ENCODE results near the gene DNAJB9.

Gene DNAJB9

GRCh38 chr7:108561047-108561619 lies 8.5 kb upstream of the DNAJB9 start:
- no peak overlapping the region for H3K27ac ChIP-seq (ENCODE audit: insufficient read depth, low read length, poor library complexity, severe bottlenecking)
- no peak for DNase-seq

GRCh38 chr7:108565987-108566386 lies 3.7 kb upstream of the DNAJB9 start:
- Histone ChIP-seq H3K36me3 (ENCODE audit: control insufficient read depth, insufficient read depth, low read length) (peaks cover 10% of the 10 kb centered on the region), H3K9me3 (ENCODE audit: control insufficient read depth, low read length) (no peaks in the 10 kb centered on the region), H3K27me3 (replicated peaks; ENCODE audit: control insufficient read depth, insufficient read depth, low read length, poor library complexity, severe bottlenecking) (no peaks in the 10 kb centered on the region), H3K4me1 (ENCODE audit: control insufficient read depth, insufficient read depth, low read length, poor library complexity, severe bottlenecking) (peaks cover 10% of the 10 kb centered on the region), H3K27ac (ENCODE audit: insufficient read depth, low read length, poor library complexity, severe bottlenecking) (no peak overlapping the region), H3K4me3 (ENCODE audit: insufficient read depth, low read depth, low read length, poor library complexity, severe bottlenecking) (no peak overlapping the region)
- DNase-seq, result no peak

More at GRCh38 chr7:108561047-108561619, 8.5 kb upstream of the DNAJB9 start:
- Histone ChIP-seq H3K27me3 (replicated peaks; ENCODE audit: control insufficient read depth, insufficient read depth, low read length, poor library complexity, severe bottlenecking) (no peaks in the 10 kb centered on the region), H3K4me3 (ENCODE audit: insufficient read depth, low read depth, low read length, poor library complexity, severe bottlenecking) (no peak overlapping the region), H3K36me3 (ENCODE audit: control insufficient read depth, insufficient read depth, low read length) (peaks cover 10% of the 10 kb centered on the region), H3K4me1 (ENCODE audit: control insufficient read depth, insufficient read depth, low read length, poor library complexity, severe bottlenecking) (no peaks in the 10 kb centered on the region), H3K9me3 (ENCODE audit: control insufficient read depth, low read length) (peaks cover 7% of the 10 kb centered on the region)

- H3K4me1 ChIP-seq (ENCODE audit: control insufficient read depth, insufficient read depth, low read length, poor library complexity, severe bottlenecking), result peaks cover 15% of the 10 kb centered on the region
- H3K27ac ChIP-seq (ENCODE audit: insufficient read depth, low read length, poor library complexity, severe bottlenecking), result peak overlapping the region; percentile 99
- H3K36me3 ChIP-seq (ENCODE audit: control insufficient read depth, insufficient read depth, low read length), result peaks cover 21% of the 10 kb centered on the region
- H3K27me3 ChIP-seq (replicated peaks; ENCODE audit: control insufficient read depth, insufficient read depth, low read length, poor library complexity, severe bottlenecking), result no peaks in the 10 kb centered on the region
- DNase-seq, result no peak
- H3K9me3 ChIP-seq (ENCODE audit: control insufficient read depth, low read length), result no peaks in the 10 kb centered on the region
- H3K4me3 ChIP-seq (ENCODE audit: insufficient read depth, low read depth, low read length, poor library complexity, severe bottlenecking), result peak overlapping the region; percentile 75
These were observed 783 bp upstream of the DNAJB9 start for GRCh38 chr7:108568801-108569380.

- H3K36me3 ChIP-seq (ENCODE audit: control insufficient read depth, insufficient read depth, low read length), result peaks cover 23% of the 10 kb centered on the region
- peaks cover 15% of the 10 kb centered on the region for H3K4me1 ChIP-seq (ENCODE audit: control insufficient read depth, insufficient read depth, low read length, poor library complexity, severe bottlenecking)
- peak overlapping the region; percentile 75 for H3K4me3 ChIP-seq (ENCODE audit: insufficient read depth, low read depth, low read length, poor library complexity, severe bottlenecking)
- no peaks in the 10 kb centered on the region for H3K27me3 ChIP-seq (replicated peaks; ENCODE audit: control insufficient read depth, insufficient read depth, low read length, poor library complexity, severe bottlenecking)
- no peaks in the 10 kb centered on the region for H3K9me3 ChIP-seq (ENCODE audit: control insufficient read depth, low read length)
- DNase-seq, result peak; percentile 23 to 42 (median 42)
- H3K27ac ChIP-seq (ENCODE audit: insufficient read depth, low read length, poor library complexity, severe bottlenecking), result peak overlapping the region; percentile 99
These were observed 577 bp downstream of the DNAJB9 start for GRCh38 chr7:108570146-108570755.

GRCh38 chr7:108572480-108572879 lies 2.8 kb downstream of the DNAJB9 start:
- Histone ChIP-seq H3K27ac (ENCODE audit: insufficient read depth, low read length, poor library complexity, severe bottlenecking) (no peak overlapping the region), H3K27me3 (replicated peaks; ENCODE audit: control insufficient read depth, insufficient read depth, low read length, poor library complexity, severe bottlenecking) (no peaks in the 10 kb centered on the region), H3K4me1 (ENCODE audit: control insufficient read depth, insufficient read depth, low read length, poor library complexity, severe bottlenecking) (peaks cover 15% of the 10 kb centered on the region), H3K4me3 (ENCODE audit: insufficient read depth, low read depth, low read length, poor library complexity, severe bottlenecking) (no peak overlapping the region), H3K9me3 (ENCODE audit: control insufficient read depth, low read length) (no peaks in the 10 kb centered on the region), H3K36me3 (ENCODE audit: control insufficient read depth, insufficient read depth, low read length) (peaks cover 26% of the 10 kb centered on the region)
- DNase-seq, result no peak

GRCh38 chr7:108575156-108575555 lies 5.5 kb downstream of the DNAJB9 start:
- Histone ChIP-seq H3K9me3 (ENCODE audit: control insufficient read depth, low read length) (no peaks in the 10 kb centered on the region), H3K36me3 (ENCODE audit: control insufficient read depth, insufficient read depth, low read length) (peaks cover 39% of the 10 kb centered on the region), H3K27ac (ENCODE audit: insufficient read depth, low read length, poor library complexity, severe bottlenecking) (no peak overlapping the region), H3K4me3 (ENCODE audit: insufficient read depth, low read depth, low read length, poor library complexity, severe bottlenecking) (no peak overlapping the region), H3K4me1 (ENCODE audit: control insufficient read depth, insufficient read depth, low read length, poor library complexity, severe bottlenecking) (peaks cover 6% of the 10 kb centered on the region), H3K27me3 (replicated peaks; ENCODE audit: control insufficient read depth, insufficient read depth, low read length, poor library complexity, severe bottlenecking) (no peaks in the 10 kb centered on the region)
- no peak for DNase-seq

GRCh38 chr7:108576116-108576515 lies 6.4 kb downstream of the DNAJB9 start:
- Histone ChIP-seq H3K9me3 (ENCODE audit: control insufficient read depth, low read length) (no peaks in the 10 kb centered on the region), H3K4me1 (ENCODE audit: control insufficient read depth, insufficient read depth, low read length, poor library complexity, severe bottlenecking) (peaks cover 4% of the 10 kb centered on the region), H3K27me3 (replicated peaks; ENCODE audit: control insufficient read depth, insufficient read depth, low read length, poor library complexity, severe bottlenecking) (no peaks in the 10 kb centered on the region), H3K27ac (ENCODE audit: insufficient read depth, low read length, poor library complexity, severe bottlenecking) (no peak overlapping the region), H3K36me3 (ENCODE audit: control insufficient read depth, insufficient read depth, low read length) (peaks cover 39% of the 10 kb centered on the region), H3K4me3 (ENCODE audit: insufficient read depth, low read depth, low read length, poor library complexity, severe bottlenecking) (no peak overlapping the region)
- no peak for DNase-seq

GRCh38 chr7:108578937-108579336 lies 9.3 kb downstream of the DNAJB9 start:
- Histone ChIP-seq H3K27ac (ENCODE audit: insufficient read depth, low read length, poor library complexity, severe bottlenecking) (no peak overlapping the region), H3K27me3 (replicated peaks; ENCODE audit: control insufficient read depth, insufficient read depth, low read length, poor library complexity, severe bottlenecking) (no peaks in the 10 kb centered on the region), H3K36me3 (ENCODE audit: control insufficient read depth, insufficient read depth, low read length) (peaks cover 28% of the 10 kb centered on the region), H3K4me3 (ENCODE audit: insufficient read depth, low read depth, low read length, poor library complexity, severe bottlenecking) (no peak overlapping the region), H3K4me1 (ENCODE audit: control insufficient read depth, insufficient read depth, low read length, poor library complexity, severe bottlenecking) (no peaks in the 10 kb centered on the region), H3K9me3 (ENCODE audit: control insufficient read depth, low read length) (no peaks in the 10 kb centered on the region)
- no peak for DNase-seq

GRCh38 chr7:108580298-108580697 lies 10.6 kb downstream of the DNAJB9 start:
- H3K36me3 ChIP-seq (ENCODE audit: control insufficient read depth, insufficient read depth, low read length), result peaks cover 20% of the 10 kb centered on the region
- H3K4me3 ChIP-seq (ENCODE audit: insufficient read depth, low read depth, low read length, poor library complexity, severe bottlenecking), result no peak overlapping the region
- no peaks in the 10 kb centered on the region for H3K9me3 ChIP-seq (ENCODE audit: control insufficient read depth, low read length)
- no peaks in the 10 kb centered on the region for H3K27me3 ChIP-seq (replicated peaks; ENCODE audit: control insufficient read depth, insufficient read depth, low read length, poor library complexity, severe bottlenecking)
- DNase-seq, result no peak
- no peak overlapping the region for H3K27ac ChIP-seq (ENCODE audit: insufficient read depth, low read length, poor library complexity, severe bottlenecking)
- no peaks in the 10 kb centered on the region for H3K4me1 ChIP-seq (ENCODE audit: control insufficient read depth, insufficient read depth, low read length, poor library complexity, severe bottlenecking)
